HCT116 (cell line): ENCODE data around the gene DDX23. TPM values are rescaled to one million over a fixed set of nuclear protein-coding genes. Genes with fewer than 3 reads are reported as not detected.

Experiments
- ATAC-seq: fragments of 200-7000 bp; cut with Tn5 transposase; 2 replicates; pipeline ENCODE4 v1.9.1; 2020; ENCODE audit warnings: mild to moderate bottlenecking, moderate library complexity
- BruUV-seq: library from RNA; stranded (reverse); fragments of 400-500 nt; replicated peaks from 2 replicates; lab custom pipeline; 2021; lab: Mats Ljungman, UMichigan
- CTCF ChIA-PET: fragments of 300-600 bp; sonication (Branson Sonifier 250); formaldehyde crosslinking; loops from one replicate; lab custom pipeline; 2021; ENCODE audit warnings: antibody characterized with exemption; lab: Charles Lee
- POLR2A ChIA-PET: fragments of 300-600, 350-600 bp; sonication (Branson Sonifier 250); formaldehyde crosslinking; loops from one replicate; lab custom pipeline; 2021; ENCODE audit warnings: antibody characterized with exemption; lab: Charles Lee
- RAD21 ChIA-PET, 2 experiments: fragments of 300-600 bp; sonication (Branson Sonifier 250); formaldehyde crosslinking; loops; one replicate each; lab custom pipeline; 2023; ENCODE audit warnings: low total read pairs in 2 of 2; ENCODE audit not compliant: uncharacterized antibody in 2 of 2, unreplicated experiment in 2 of 2, low non-redundant PET in 1 of 2; lab: Charles Lee
- DNase-seq: peaks from one replicate; pipeline ENCODE4 v3.0.0-alpha.2; 2010; ENCODE audit warnings: low read depth, low spot score
- H2AFZ ChIP-seq: fragments of 200-600 bp; shearing (Covaris generic), sonication (generic); 2 replicates; pipeline ENCODE4 v1.6.1; 2017; ENCODE audit warnings: low read depth, mixed run types, mixed read lengths, antibody characterized with exemption, low read length; ENCODE audit not compliant: poor library complexity, severe bottlenecking
- H3K27ac ChIP-seq: 2 replicates; pipeline ENCODE4 v1.5.1; 2012; ENCODE audit warnings: low read depth, low read length
- H3K27me3 ChIP-seq: fragments of 200-600 bp; sonication (generic); 2 replicates; pipeline ENCODE4 v1.6.1; 2016; ENCODE audit warnings: mixed run types, low read length, mixed read lengths; ENCODE audit not compliant: insufficient read depth
- H3K36me3 ChIP-seq, 2 experiments: fragments of 200-500 bp in 1 of 2; fragments of 200-600 bp in 1 of 2; sonication (Bioruptor generic) in 1 of 2; sonication (generic) in 1 of 2; 2 replicates each; pipeline versions ENCODE4 v1.5.1 to v1.6.1; 2014 to 2016; ENCODE audit warnings: low read length in 2 of 2, inconsistent platforms in 1 of 2, mixed read lengths in 1 of 2, mixed run types in 1 of 2; ENCODE audit not compliant: insufficient read depth in 2 of 2, control insufficient read depth in 1 of 2
- H3K4me1 ChIP-seq, 2 experiments: fragments of 200-600 bp in 1 of 2; sonication (generic) in 1 of 2; 2 replicates each; pipeline versions ENCODE4 v1.5.1 to v1.6.1; 2012 to 2017; ENCODE audit warnings: low read length in 2 of 2, inconsistent platforms in 1 of 2, mild to moderate bottlenecking in 1 of 2, mixed read lengths in 1 of 2, mixed run types in 1 of 2, moderate library complexity in 1 of 2; ENCODE audit not compliant: insufficient read depth in 2 of 2, control insufficient read depth in 1 of 2
- H3K4me2 ChIP-seq: fragments of 200-600 bp; sonication (generic); 2 replicates; pipeline ENCODE4 v1.6.1; 2017; ENCODE audit warnings: mixed run types, low read length, mixed read lengths
- H3K4me3 ChIP-seq, 2 experiments: fragments of 200-600 bp in 1 of 2; sonication (generic) in 1 of 2; replicated peaks in 1 of 2; 2 replicates each; pipeline ENCODE4 v1.5.1; 2011 to 2016; ENCODE audit warnings: low read length in 2 of 2, control low read depth in 1 of 2, low read depth in 1 of 2, mild to moderate bottlenecking in 1 of 2, mixed read lengths in 1 of 2, mixed run types in 1 of 2
- H3K79me2 ChIP-seq: fragments of 200-600 bp; sonication (generic); 2 replicates; pipeline ENCODE4 v1.6.1; 2017; ENCODE audit warnings: mild to moderate bottlenecking, mixed run types, low read length, moderate library complexity, mixed read lengths; ENCODE audit not compliant: insufficient read depth
- H3K9ac ChIP-seq: fragments of 200-600 bp; sonication (generic); 2 replicates; pipeline ENCODE4 v1.6.1; 2016; ENCODE audit warnings: low read length, mixed read lengths
- H3K9me2 ChIP-seq: fragments of 200-600 bp; sonication (generic), shearing (Covaris generic); 2 replicates; pipeline ENCODE4 v1.6.1; 2017; ENCODE audit warnings: mixed run types, mild to moderate bottlenecking, moderate library complexity; ENCODE audit not compliant: insufficient read depth
- H3K9me3 ChIP-seq, 2 experiments: fragments of 200-500 bp in 1 of 2; fragments of 200-600 bp in 1 of 2; sonication (Bioruptor generic) in 1 of 2; sonication (generic) in 1 of 2; 2 replicates each; pipeline ENCODE4 v1.6.1; 2014 to 2017; ENCODE audit warnings: low read length in 2 of 2, mixed read lengths in 2 of 2, inconsistent platforms in 1 of 2, low read depth in 1 of 2, mild to moderate bottlenecking in 1 of 2, mixed run types in 1 of 2, moderate library complexity in 1 of 2; ENCODE audit not compliant: control insufficient read depth in 1 of 2, insufficient read depth in 1 of 2
- H4K20me1 ChIP-seq: fragments of 200-600 bp; sonication (generic), shearing (Covaris generic); 2 replicates; pipeline ENCODE4 v1.6.1; 2017; ENCODE audit warnings: mixed run types, mild to moderate bottlenecking, moderate library complexity; ENCODE audit not compliant: insufficient read depth
- ATF3 ChIP-seq: IDR thresholded peaks from 2 replicates; pipeline ENCODE4 v1.6.1; 2012
- CEBPB ChIP-seq: IDR thresholded peaks from 2 replicates; pipeline ENCODE4 v1.6.1; 2012; ENCODE audit warnings: low read depth
- CTCF ChIP-seq, 3 experiments: fragments of 200-600 bp in 1 of 3; sonication (generic) in 1 of 3; IDR thresholded peaks in 2 of 3; conservative IDR thresholded peaks in 1 of 3; 2 replicates each; pipeline ENCODE4 v1.5.1; 2012 to 2017; ENCODE audit warnings: low read depth in 2 of 3, low read length in 2 of 3, antibody characterized with exemption in 1 of 3, borderline replicate concordance in 1 of 3, control low read depth in 1 of 3, mild to moderate bottlenecking in 1 of 3, mixed read lengths in 1 of 3, mixed run types in 1 of 3, moderate library complexity in 1 of 3; ENCODE audit not compliant: insufficient read depth in 1 of 3
- EGR1 ChIP-seq: IDR thresholded peaks from 2 replicates; pipeline ENCODE4 v1.6.1; 2012; ENCODE audit warnings: low read depth
- ELF1 ChIP-seq: IDR thresholded peaks from 2 replicates; pipeline ENCODE4 v1.6.1; 2012; ENCODE audit warnings: low read depth, borderline replicate concordance
- EZH2 ChIP-seq: fragments of 200-600 bp; sonication (generic); IDR thresholded peaks from 2 replicates; pipeline ENCODE4 v1.6.1; 2017; ENCODE audit warnings: antibody characterized with exemption, mixed run types
- EZH2phosphoT487 ChIP-seq: fragments of 200-600 bp; IDR thresholded peaks from 2 replicates; pipeline ENCODE4 v1.6.1; 2018; ENCODE audit warnings: antibody characterized with exemption, borderline replicate concordance
- JUND ChIP-seq: IDR thresholded peaks from 2 replicates; pipeline ENCODE4 v1.6.1; 2012
- MAX ChIP-seq: IDR thresholded peaks from 2 replicates; pipeline ENCODE4 v1.6.1; 2012
- POLR2A ChIP-seq: IDR thresholded peaks from 2 replicates; pipeline ENCODE4 v1.7.0; 2011; ENCODE audit warnings: borderline replicate concordance; ENCODE audit not compliant: insufficient read depth, insufficient read length; ENCODE audit errors: extremely low read depth
- POLR2AphosphoS5 ChIP-seq: IDR thresholded peaks from 2 replicates; pipeline ENCODE4 v1.6.1; 2011; ENCODE audit warnings: mild to moderate bottlenecking, low read depth, low read length, moderate library complexity
- RAD21 ChIP-seq: IDR thresholded peaks from 2 replicates; pipeline ENCODE4 v1.6.1; 2012; ENCODE audit warnings: low read depth, mild to moderate bottlenecking
- SIN3A ChIP-seq: IDR thresholded peaks from 2 replicates; pipeline ENCODE4 v1.6.1; 2012; ENCODE audit warnings: low read depth
- SP1 ChIP-seq: IDR thresholded peaks from 2 replicates; pipeline ENCODE4 v1.6.1; 2012; ENCODE audit warnings: low read depth
- TCF7L2 ChIP-seq: IDR thresholded peaks from 2 replicates; pipeline ENCODE4 v1.7.0; 2011; ENCODE audit warnings: borderline replicate concordance, inconsistent platforms; ENCODE audit not compliant: insufficient read depth, insufficient read length; ENCODE audit errors: extremely low read depth
- YY1 ChIP-seq: IDR thresholded peaks from 2 replicates; pipeline ENCODE4 v1.6.1; 2011; ENCODE audit warnings: low read length, low read depth, moderate library complexity, mild to moderate bottlenecking; ENCODE audit not compliant: insufficient replicate concordance; ENCODE audit errors: extremely low read depth
- ZFX ChIP-seq: fragments of 450-650 bp; IDR thresholded peaks from 2 replicates; pipeline ENCODE4 v1.6.1; 2017
- ZNF274 ChIP-seq: fragments of 200-500 bp; sonication (Bioruptor generic); IDR thresholded peaks from 2 replicates; pipeline ENCODE4 v1.6.1; 2014; ENCODE audit warnings: mild to moderate bottlenecking, low read depth, low read length, inconsistent platforms
- intact Hi-C: fragments of 100-400 bp; cut with micrococcal nuclease; formaldehyde crosslinking; loops from 2 replicates; pipeline ENCODE4 v1.10.0; 2022
- total RNA-seq: library from RNA; stranded (reverse); gene quantifications from one replicate; pipeline ENCODE4 v1.2.1, GENCODE V29; 2021; ENCODE audit not compliant: unreplicated experiment

DDX23 gene
- total RNA-seq, 1 experiment from 2014 or later: 75.0 TPM

GRCh38 chr12:48859607-48860006 is 7.6 kb upstream of the DDX23 start:
- no peaks in the 10 kb centered on the region for H3K4me1 ChIP-seq
- ATAC-seq (no peak), DNase-seq (no peak)
- no peaks in the 10 kb centered on the region for H3K36me3 ChIP-seq
- H2AFZ ChIP-seq: no peak overlapping the region
- H3K9ac ChIP-seq: no peak overlapping the region
- no TSS peak for BruUV-seq
- no peak overlapping the region for H3K27ac ChIP-seq
- TF ChIP-seq MAX: no peak
- TF ChIP-seq YY1: no peak
- TF ChIP-seq EZH2: no peak
- TF ChIP-seq RAD21: no peak
- TF ChIP-seq ATF3: no peak
- TF ChIP-seq EGR1: no peak
- no peak for TF ChIP-seq SP1
- no peak for TF ChIP-seq TCF7L2
- no peak for TF ChIP-seq ZFX
- no peak for TF ChIP-seq JUND
- no peak for TF ChIP-seq POLR2A
- TF ChIP-seq EZH2phosphoT487: no peak
- ChIA-PET RAD21 (no interaction called here), CTCF (no interaction called here), POLR2A (no interaction called here)
- peaks cover 10% of the 10 kb centered on the region; the same call in 1 of the 2 replicates for H3K27me3 ChIP-seq
- no peak overlapping the region for H3K4me2 ChIP-seq
- no peaks in the 10 kb centered on the region for H4K20me1 ChIP-seq
- no peaks in the 10 kb centered on the region for H3K9me3 ChIP-seq
- H3K4me3 ChIP-seq: no peak overlapping the region
- no peaks in the 10 kb centered on the region for H3K9me2 ChIP-seq
- H3K79me2 ChIP-seq: no peaks in the 10 kb centered on the region
- intact Hi-C loops: no loop called here

- Histone ChIP-seq H3K79me2 (no peaks in the 10 kb centered on the region), H4K20me1 (no peaks in the 10 kb centered on the region), H2AFZ (no peak overlapping the region), H3K4me2 (no peak overlapping the region), H3K9me3 (no peaks in the 10 kb centered on the region), H3K9me2 (no peaks in the 10 kb centered on the region), H3K4me1 (peaks cover under 1 to 1% of the 10 kb centered on the region in 2 experiments; a peak in 1 of 4 replicates), H3K9ac (no peak overlapping the region), H3K36me3 (no peaks in the 10 kb centered on the region), H3K27ac (no peak overlapping the region), H3K27me3 (peaks cover 2% of the 10 kb centered on the region; the same call in 1 of the 2 replicates), H3K4me3 (no peak overlapping the region)
- POLR2A ChIA-PET: no interaction called here
- CTCF ChIA-PET: no interaction called here
- no TSS peak for BruUV-seq
- no peak for DNase-seq
- ATAC-seq: no peak
- RAD21 ChIA-PET: no interaction called here
- intact Hi-C loops: no loop called here
- TF ChIP-seq POLR2A (no peak), ZFX (no peak), JUND (no peak), POLR2AphosphoS5 (no peak), TCF7L2 (no peak), CTCF (IDR thresholded peaks at IDR 0.05 in 2 of 3, conservative IDR thresholded peaks at IDR 0.05 in 1 of 3; ENCODE audit: borderline replicate concordance in 1 of 3, insufficient read depth in 1 of 3, low read depth in 2 of 3, low read length in 2 of 3) (no peak), YY1 (no peak), CEBPB (no peak), SIN3A (no peak), ZNF274 (no peak), ELF1 (no peak)
Observed at GRCh38 chr12:48858043-48858442, 6.1 kb upstream of the DDX23 start.
